Limb (tissue), 2 donors: ENCODE results near the gene CRYBA2.
A peak's percentile ranks its signal among the peaks of the same experiment; 100 is the strongest.

Source experiments
- DNase-seq, 2 donors: peaks; one replicate each; pipeline ENCODE4 v3.0.0-alpha.2; 2016; ENCODE audit errors: extremely low spot score in 2 of 2

Gene CRYBA2

GRCh38 chr2:218993345-218994315, at the start of gene CRYBA2:
CRYBA2 (minus strand) TSS chr2:218993422; CDS start chr2:218993176, 246 bp downstream.
- no peak for DNase-seq

GRCh38 chr2:219042750-219043149, 49.5 kb upstream of the CRYBA2 start:
- DNase-seq: no peak

- DNase-seq: no peak
These were observed 48.9 kb upstream of the CRYBA2 start for GRCh38 chr2:219042157-219042556.

- DNase-seq: peak in 1 of 2 donors; percentile 63
These were observed 48.0 kb upstream of the CRYBA2 start, which contains the start of gene CFAP65 for GRCh38 chr2:219041252-219041651. CFAP65 (minus strand) TSS chr2:219041516; CDS start chr2:219039048, 2,468 bp downstream.

GRCh38 chr2:219038600-219038999, 45.4 kb upstream of the CRYBA2 start:
- no peak for DNase-seq

- DNase-seq: no peak
These were observed 44.7 kb upstream of the CRYBA2 start for GRCh38 chr2:219037783-219038499.

- DNase-seq: no peak
These were observed 42.7 kb upstream of the CRYBA2 start for GRCh38 chr2:219035942-219036341.

- DNase-seq: no peak
These were observed 41.6 kb upstream of the CRYBA2 start for GRCh38 chr2:219034823-219035222.

- no peak for DNase-seq
These were observed 39.0 kb upstream of the CRYBA2 start for GRCh38 chr2:219032051-219032745.

GRCh38 chr2:219031005-219031738, 38.0 kb upstream of the CRYBA2 start:
- no peak for DNase-seq

- DNase-seq: no peak
These were observed 37.1 kb upstream of the CRYBA2 start for GRCh38 chr2:219030177-219030940.

- peak; percentile 60 to 82 for DNase-seq
These were observed 36.6 kb upstream of the CRYBA2 start for GRCh38 chr2:219029829-219030165.

- no peak for DNase-seq
These were observed 36.0 kb upstream of the CRYBA2 start for GRCh38 chr2:219028996-219029828.

GRCh38 chr2:219028141-219028540, 34.9 kb upstream of the CRYBA2 start:
- DNase-seq: no peak

GRCh38 chr2:219027511-219028055, 34.4 kb upstream of the CRYBA2 start:
- no peak for DNase-seq

GRCh38 chr2:219026946-219027345, 33.7 kb upstream of the CRYBA2 start:
- DNase-seq: no peak

GRCh38 chr2:219025637-219026585, 32.7 kb upstream of the CRYBA2 start:
- no peak for DNase-seq

GRCh38 chr2:219024059-219024458, 30.8 kb upstream of the CRYBA2 start:
- DNase-seq: no peak
